Testis (tissue), 2 donors: ENCODE data around the gene SIMC1.

ENCODE experiments used
- POLR2A ChIP-seq: fragments of 450-650 bp; IDR thresholded peaks from one replicate; pipeline ENCODE4 v1.6.1; 2017; ENCODE audit warnings: antibody characterized with exemption, mild to moderate bottlenecking, moderate library complexity
- TF ChIP-seq, protein P1 (sequence below), 3 experiments: fragments of 450-650 bp in 2 of 3; fragments of 200-600 bp in 1 of 3; sonication (generic) in 1 of 3; IDR thresholded peaks; one replicate each; pipeline ENCODE4 v1.5.1; 2016 to 2019; ENCODE audit warnings: antibody characterized with exemption in 3 of 3, mild to moderate bottlenecking in 2 of 3, moderate library complexity in 1 of 3

DNA sequence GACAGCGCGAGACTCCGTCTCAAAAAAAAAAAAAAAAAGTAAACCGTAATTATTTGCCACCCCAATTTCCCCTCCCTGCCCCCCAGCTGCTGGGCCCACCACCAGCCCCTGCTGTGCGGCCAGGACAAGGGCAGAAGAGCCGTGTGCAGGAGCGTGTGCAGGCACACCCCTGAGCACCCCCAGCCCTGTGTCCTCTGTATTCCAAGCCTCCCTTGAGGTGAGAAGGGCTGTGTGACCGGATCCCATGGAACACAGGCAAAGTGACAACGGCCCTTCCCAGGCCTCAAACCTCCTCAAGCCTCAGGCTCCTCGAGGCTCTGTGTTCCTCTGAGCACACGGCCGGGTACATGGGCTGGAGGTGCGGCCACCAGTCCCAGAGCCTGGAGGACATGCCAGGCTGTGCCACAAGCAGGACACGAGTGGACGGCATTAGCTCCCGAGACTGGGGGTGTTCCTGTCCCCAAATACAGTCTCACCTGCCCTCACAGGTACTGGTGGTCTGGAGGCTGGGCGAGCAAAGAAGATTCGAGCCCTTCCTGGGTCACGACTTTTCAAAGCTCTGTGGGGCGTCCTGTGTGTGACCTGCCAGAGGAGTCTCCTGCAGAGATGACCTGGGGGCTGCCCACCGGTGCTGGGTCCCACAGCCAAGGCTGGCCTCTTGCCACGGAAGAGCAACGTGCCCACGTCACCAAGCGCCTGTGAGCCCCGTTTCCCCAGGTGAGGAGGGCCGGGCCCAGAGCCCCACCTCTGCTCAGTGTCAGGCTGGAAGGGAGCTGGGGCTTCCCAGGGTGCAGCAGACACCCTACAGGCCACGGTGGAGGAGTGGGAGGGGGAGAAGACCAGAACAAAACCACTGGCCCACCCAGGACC lies 47.1 kb upstream of the SIMC1 start:
- TF ChIP-seq POLR2A, result no peak
- TF ChIP-seq, protein P1, sequence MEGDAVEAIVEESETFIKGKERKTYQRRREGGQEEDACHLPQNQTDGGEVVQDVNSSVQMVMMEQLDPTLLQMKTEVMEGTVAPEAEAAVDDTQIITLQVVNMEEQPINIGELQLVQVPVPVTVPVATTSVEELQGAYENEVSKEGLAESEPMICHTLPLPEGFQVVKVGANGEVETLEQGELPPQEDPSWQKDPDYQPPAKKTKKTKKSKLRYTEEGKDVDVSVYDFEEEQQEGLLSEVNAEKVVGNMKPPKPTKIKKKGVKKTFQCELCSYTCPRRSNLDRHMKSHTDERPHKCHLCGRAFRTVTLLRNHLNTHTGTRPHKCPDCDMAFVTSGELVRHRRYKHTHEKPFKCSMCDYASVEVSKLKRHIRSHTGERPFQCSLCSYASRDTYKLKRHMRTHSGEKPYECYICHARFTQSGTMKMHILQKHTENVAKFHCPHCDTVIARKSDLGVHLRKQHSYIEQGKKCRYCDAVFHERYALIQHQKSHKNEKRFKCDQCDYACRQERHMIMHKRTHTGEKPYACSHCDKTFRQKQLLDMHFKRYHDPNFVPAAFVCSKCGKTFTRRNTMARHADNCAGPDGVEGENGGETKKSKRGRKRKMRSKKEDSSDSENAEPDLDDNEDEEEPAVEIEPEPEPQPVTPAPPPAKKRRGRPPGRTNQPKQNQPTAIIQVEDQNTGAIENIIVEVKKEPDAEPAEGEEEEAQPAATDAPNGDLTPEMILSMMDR (IDR thresholded peaks at IDR 0.05), result no peak
